HG02981 (cell line): Measurements from ENCODE around the gene LRRN1.

ENCODE experiments used
- ATAC-seq: cut with Tn5 transposase; IDR thresholded peaks from one replicate; pipeline ENCODE4 v1.9.1; 2021; ENCODE audit warnings: mild to moderate bottlenecking, moderate library complexity; ENCODE audit not compliant: unreplicated experiment

The LRRN1 gene

DNA sequence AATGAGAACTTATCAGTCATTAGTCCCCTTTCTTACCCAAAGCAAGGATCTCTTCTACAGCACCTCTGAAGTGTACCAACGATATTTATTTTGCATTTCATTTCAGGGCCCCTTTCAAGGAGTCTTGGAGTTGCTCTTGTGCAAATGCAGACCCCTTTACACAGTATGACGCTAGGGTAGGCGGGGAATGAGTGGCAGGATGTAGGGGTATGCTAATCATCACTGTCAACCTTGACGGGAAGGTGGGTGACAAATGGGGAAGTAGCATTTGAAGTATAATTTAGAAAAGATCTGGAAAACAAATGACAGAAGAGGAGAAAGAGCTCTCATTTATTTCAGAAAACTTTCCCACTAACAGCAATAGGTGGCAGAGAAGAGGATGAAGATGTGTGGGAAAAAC, 94.4 kb downstream of the LRRN1 start:
- no peak for ATAC-seq
